Measurements from ENCODE around the gene YARS1.

Gene YARS1

DNA sequence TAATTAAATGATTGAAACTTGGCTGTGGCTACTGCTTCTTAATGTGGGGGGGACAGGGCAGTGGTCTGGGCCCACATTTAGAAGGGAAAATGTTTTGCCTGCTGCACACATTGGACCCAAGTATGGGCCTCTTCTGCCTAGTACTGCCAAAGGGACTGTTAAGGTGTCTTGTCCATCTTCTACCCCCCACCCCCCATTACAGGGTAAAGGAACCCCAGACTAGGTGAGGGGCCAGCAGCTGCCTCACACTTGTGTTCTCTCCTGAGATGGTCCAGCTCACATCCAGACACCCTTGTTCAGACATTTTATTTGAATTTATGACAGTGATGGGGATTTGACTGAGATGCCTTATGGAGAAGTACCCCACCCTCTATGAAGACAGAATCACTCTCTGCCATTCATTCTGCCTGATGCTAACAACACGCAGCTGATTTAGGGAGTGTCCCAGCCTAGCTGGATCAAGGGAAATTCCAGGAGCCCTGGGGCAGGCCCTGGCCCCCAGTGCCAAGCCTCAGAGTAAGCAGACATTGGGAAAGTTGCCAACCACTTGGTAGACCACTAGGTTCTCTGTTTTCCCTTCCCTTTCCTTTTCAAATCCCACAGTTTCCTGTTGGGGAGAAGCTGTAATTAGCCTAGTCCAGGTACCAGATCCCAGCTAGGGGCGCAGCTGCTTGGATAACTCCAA is 42.1 kb downstream of the YARS1 start:
- peaks cover 2% of the 10 kb centered on the region for H4K20me1 ChIP-seq (ENCODE audit: insufficient read depth, low read length, poor library complexity, severe bottlenecking)
- peaks cover 56% of the 10 kb centered on the region for H3K36me3 ChIP-seq (ENCODE audit: insufficient read depth, low read length)
- H3K9me3 ChIP-seq (ENCODE audit: insufficient read depth, low read depth, low read length): no peaks in the 10 kb centered on the region
- H3K9me2 ChIP-seq (replicated peaks; ENCODE audit: low read depth, low read length): no peaks in the 10 kb centered on the region
- H2AFZ ChIP-seq (ENCODE audit: low read length): no peak overlapping the region
- no peak overlapping the region for H3K9ac ChIP-seq (ENCODE audit: low read depth, low read length, poor library complexity, severe bottlenecking)
- H3F3A ChIP-seq (ENCODE audit: low read depth): no peaks in the 10 kb centered on the region
- no peak overlapping the region for H3K4me2 ChIP-seq (ENCODE audit: low read depth, low read length, poor library complexity, severe bottlenecking)
- H3K4me3 ChIP-seq (ENCODE audit: low read length, poor library complexity, severe bottlenecking): no peak overlapping the region
- H3K79me2 ChIP-seq (ENCODE audit: insufficient read depth, low read length): no peaks in the 10 kb centered on the region
- TF ChIP-seq EZH2phosphoT487 (IDR thresholded peaks at IDR 0.05; ENCODE audit: borderline replicate concordance) (no peak), CTCF (conservative IDR thresholded peaks at IDR 0.05; ENCODE audit: low read length) (no peak)
- no peaks in the 10 kb centered on the region for H3K4me1 ChIP-seq (ENCODE audit: insufficient read depth, low read length, poor library complexity, severe bottlenecking)
- H3K27me3 ChIP-seq (ENCODE audit: insufficient read depth, low read length, poor library complexity, severe bottlenecking): no peaks in the 10 kb centered on the region

- no peak overlapping the region for H2AFZ ChIP-seq (ENCODE audit: low read length)
- H3F3A ChIP-seq (ENCODE audit: low read depth): no peaks in the 10 kb centered on the region
- no peaks in the 10 kb centered on the region for H3K4me1 ChIP-seq (ENCODE audit: insufficient read depth, low read length, poor library complexity, severe bottlenecking)
- no peak overlapping the region for H3K4me3 ChIP-seq (ENCODE audit: low read length, poor library complexity, severe bottlenecking)
- H3K36me3 ChIP-seq (ENCODE audit: insufficient read depth, low read length): peaks cover 49% of the 10 kb centered on the region
- no peak for TF ChIP-seq CTCF (conservative IDR thresholded peaks at IDR 0.05; ENCODE audit: low read length)
- H3K9ac ChIP-seq (ENCODE audit: low read depth, low read length, poor library complexity, severe bottlenecking): no peak overlapping the region
- H3K79me2 ChIP-seq (ENCODE audit: insufficient read depth, low read length): no peaks in the 10 kb centered on the region
- no peaks in the 10 kb centered on the region for H3K27me3 ChIP-seq (ENCODE audit: insufficient read depth, low read length, poor library complexity, severe bottlenecking)
- peaks cover 2% of the 10 kb centered on the region for H4K20me1 ChIP-seq (ENCODE audit: insufficient read depth, low read length, poor library complexity, severe bottlenecking)
- no peaks in the 10 kb centered on the region for H3K9me2 ChIP-seq (replicated peaks; ENCODE audit: low read depth, low read length)
- H3K9me3 ChIP-seq (ENCODE audit: insufficient read depth, low read depth, low read length): no peaks in the 10 kb centered on the region
- H3K4me2 ChIP-seq (ENCODE audit: low read depth, low read length, poor library complexity, severe bottlenecking): no peak overlapping the region
Observed at GRCh38 chr1:32774464-32774808, 42.7 kb downstream of the YARS1 start.

DNA sequence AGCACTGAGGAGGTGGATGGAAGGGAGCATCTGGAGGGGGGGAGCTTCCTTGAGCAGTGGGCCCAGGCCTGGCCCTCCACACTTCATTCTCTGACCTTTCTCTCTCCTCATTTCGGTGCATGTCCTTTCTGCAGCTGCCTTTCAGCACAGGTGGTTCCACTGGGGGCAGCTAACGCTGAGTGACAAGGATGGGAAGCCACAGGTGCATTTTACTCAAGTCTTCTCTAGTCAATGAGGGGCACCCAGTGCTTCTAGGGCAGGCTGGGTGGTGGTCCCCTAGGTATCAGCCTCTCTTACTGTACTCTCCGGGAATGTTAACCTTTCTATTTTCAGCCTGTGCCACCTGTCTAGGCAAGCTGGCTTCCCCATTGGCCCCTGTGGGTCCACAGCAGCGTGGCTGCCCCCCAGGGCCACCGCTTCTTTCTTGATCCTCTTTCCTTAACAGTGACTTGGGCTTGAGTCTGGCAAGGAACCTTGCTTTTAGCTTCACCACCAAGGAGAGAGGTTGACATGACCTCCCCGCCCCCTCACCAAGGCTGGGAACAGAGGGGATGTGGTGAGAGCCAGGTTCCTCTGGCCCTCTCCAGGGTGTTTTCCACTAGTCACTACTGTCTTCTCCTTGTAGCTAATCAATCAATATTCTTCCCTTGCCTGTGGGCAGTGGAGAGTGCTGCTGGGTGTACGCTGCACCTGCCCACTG is 43.2 kb downstream of the YARS1 start:
- Histone ChIP-seq H3F3A (ENCODE audit: low read depth) (no peaks in the 10 kb centered on the region), H2AFZ (ENCODE audit: low read length) (no peak overlapping the region), H3K4me3 (ENCODE audit: low read length, poor library complexity, severe bottlenecking) (no peak overlapping the region), H3K4me2 (ENCODE audit: low read depth, low read length, poor library complexity, severe bottlenecking) (no peak overlapping the region), H3K9ac (ENCODE audit: low read depth, low read length, poor library complexity, severe bottlenecking) (no peak overlapping the region), H3K27me3 (ENCODE audit: insufficient read depth, low read length, poor library complexity, severe bottlenecking) (no peaks in the 10 kb centered on the region), H3K36me3 (ENCODE audit: insufficient read depth, low read length) (peaks cover 44% of the 10 kb centered on the region), H3K79me2 (ENCODE audit: insufficient read depth, low read length) (no peaks in the 10 kb centered on the region), H3K9me3 (ENCODE audit: insufficient read depth, low read depth, low read length) (no peaks in the 10 kb centered on the region), H3K9me2 (replicated peaks; ENCODE audit: low read depth, low read length) (no peaks in the 10 kb centered on the region), H4K20me1 (ENCODE audit: insufficient read depth, low read length, poor library complexity, severe bottlenecking) (peaks cover 2% of the 10 kb centered on the region), H3K4me1 (ENCODE audit: insufficient read depth, low read length, poor library complexity, severe bottlenecking) (no peaks in the 10 kb centered on the region)
- TF ChIP-seq CTCF (conservative IDR thresholded peaks at IDR 0.05; ENCODE audit: low read length) (no peak), EZH2phosphoT487 (IDR thresholded peaks at IDR 0.05; ENCODE audit: borderline replicate concordance) (no peak)
